Inflammatory macrophage treated with lipopolysaccharide for 4 hours (primary cell): ENCODE measurements around the gene TSC22D1.
"Not testable (repeated sequence)": the region's sequence is repeated elsewhere in the genome, so short reads cannot be mapped to it uniquely, and the experiment has no call there.

ENCODE experiments used
- DNase-seq: peaks from one replicate; pipeline ENCODE4 v3.0.0-alpha.2; 2020

Gene TSC22D1

DNA sequence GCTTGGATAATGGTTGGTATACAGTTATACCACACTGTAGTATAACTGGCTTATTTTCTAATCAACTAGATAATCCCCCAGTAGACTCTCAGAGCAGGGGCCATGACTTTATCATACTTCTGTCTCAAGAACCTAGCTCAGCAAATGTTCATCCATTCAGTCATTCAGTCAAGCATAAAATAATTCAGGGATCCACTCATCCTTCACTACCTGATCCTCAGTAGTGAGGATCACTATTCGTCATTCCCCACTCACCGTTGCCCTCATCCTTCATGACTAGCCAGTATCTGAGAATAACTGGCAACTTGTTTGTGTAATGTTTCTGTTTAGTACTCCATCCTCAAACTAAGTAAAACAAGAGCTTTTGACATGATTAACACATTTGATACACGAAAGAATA is 77.6 kb downstream of the TSC22D1 start:
- no peak for DNase-seq

DNA sequence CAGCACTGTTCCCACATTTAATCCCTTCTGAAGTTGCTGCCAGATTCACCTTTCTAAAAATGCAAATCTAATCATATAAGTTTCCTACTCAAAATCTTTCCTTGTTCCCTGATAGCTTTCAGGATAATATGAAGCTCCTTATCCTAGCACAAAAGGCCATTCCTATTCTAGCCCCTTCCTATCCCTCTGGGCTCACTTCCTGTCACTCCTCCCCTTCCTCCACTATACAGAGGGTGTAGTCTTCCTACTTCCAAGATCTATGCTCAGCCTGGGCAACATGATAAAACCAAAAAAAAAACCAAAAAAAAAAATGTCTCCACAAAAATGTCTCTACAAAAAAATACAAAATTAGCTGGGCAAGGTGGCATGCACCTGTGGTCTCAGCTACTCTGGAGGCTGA is 78.3 kb downstream of the TSC22D1 start:
- no peak for DNase-seq

DNA sequence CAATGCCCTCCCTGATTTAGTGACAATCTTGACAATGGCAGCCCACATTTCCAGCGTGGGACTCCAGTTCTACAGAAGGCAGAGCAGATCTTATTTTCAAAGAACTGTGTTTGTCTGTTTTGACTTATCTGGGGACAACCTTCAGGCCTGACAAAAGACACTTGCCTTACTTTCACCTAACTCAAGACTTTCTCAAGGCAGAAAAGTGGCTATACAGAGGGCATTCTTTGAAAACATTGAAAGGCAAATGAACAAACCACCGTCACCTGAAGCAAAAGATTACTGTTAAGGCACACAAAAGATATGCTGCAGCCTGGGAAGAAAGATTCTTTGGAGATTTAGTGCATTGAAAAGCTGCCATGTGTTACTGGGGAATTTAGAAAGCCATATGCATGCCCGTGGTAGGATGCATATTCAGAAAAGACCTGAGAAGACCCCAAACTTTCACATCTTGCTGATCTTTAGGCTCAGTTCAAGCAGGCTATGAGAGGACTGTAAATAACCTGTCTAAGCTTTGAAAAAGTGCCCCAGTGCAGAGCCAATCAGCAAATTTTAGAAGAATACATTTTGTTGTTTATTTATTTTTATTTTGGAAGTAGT is 82.8 kb downstream of the TSC22D1 start:
- no peak for DNase-seq

DNA sequence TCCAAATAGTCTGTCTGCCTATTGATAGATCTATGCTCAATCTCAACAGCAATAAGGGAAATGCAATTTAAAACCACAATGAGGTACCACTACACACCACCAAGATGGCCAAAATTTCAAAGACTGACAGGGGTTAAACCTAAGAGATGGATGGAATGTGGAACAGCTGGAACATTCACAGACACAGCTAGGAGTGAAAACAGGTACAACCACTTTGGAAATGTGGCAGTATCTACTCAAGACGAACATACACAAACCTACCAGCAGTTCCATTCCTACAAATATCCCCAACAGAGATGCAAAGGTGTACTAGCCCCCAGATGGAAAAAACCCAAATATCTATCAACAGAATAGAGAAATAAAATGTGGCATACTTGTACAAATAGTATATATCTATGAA is 86.4 kb downstream of the TSC22D1 start:
- DNase-seq: no peak

DNA sequence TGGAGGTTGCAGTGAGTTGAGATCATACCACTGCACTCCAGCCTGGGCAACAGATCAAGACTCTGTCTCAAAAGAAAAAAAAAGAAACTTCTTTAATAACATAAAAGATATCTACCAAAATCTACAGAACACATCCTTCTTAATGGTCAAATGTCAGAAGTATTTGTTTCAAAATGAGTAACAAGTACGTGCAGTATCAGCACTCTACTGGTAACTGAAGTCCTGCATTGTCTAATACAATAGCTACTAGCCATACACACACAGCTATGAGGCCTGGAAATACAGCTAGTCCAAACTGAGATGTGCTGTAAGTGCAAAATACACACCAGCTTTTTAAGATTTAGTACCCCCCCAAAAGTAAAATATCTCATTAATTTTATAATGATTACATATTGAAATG is 88.1 kb downstream of the TSC22D1 start:
- no peak for DNase-seq

DNA sequence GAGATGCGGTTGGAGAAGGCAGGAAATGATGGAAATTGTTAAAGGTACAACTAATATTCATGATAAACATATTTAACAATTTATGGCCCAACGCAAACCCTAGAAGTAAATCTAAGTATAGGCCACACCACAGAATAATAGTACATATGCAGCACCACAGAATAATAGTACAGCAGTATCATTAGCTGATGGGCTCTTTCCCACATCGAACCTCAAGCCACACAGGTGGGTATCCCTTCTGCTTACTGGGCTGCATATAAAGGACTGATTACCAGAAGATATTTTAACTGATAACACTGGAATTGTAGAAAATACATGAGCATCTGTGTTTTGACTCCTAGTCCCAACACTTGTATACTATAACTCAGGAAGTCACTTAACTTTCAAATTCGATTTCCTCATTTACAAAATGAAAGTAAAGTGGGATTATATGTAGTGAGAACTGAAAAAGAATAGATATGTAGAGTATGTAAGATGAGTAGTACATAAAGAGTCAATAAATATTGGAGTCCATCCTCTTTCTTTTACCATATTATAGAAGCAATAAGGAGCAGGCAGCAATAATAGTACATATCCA is 91.5 kb downstream of the TSC22D1 start:
- DNase-seq: peak; percentile 75

DNA sequence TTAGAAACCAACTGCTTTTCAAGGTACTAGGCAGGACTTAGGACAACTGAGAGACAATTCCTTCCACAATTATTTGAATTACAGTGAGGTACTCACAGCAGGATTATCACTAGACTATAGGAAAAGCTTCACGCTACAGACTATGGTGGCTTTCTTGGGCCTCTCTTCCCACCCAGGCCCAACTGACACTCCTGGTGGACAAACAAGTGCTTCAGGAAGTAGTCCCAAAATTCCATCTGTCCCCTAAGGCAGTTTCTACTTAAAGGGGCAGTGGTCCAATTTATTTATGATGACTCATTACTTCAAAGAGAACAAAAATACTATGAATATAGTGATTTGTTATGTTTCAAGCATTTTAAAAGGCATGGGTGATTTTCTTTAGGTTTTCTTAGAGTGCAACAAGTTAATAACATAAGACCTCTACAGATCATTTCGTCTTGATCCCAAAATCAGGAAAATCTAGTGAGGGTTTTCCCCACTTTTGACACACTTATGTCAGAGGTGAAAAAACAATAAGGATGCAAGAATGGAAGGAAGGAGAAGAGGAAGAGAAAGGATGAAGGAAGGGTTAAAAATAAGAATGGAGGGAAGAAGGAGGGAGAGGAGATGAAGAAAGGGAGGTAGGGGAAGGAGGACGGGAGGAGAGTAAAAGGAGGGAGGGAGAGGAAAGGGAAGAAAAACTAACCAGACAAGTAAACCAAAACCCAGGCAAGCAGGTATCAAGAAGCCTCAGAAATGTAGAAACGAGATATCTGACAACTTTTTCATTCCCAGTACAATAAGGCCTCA is 101.8 kb downstream of the TSC22D1 start:
- DNase-seq: no peak

DNA sequence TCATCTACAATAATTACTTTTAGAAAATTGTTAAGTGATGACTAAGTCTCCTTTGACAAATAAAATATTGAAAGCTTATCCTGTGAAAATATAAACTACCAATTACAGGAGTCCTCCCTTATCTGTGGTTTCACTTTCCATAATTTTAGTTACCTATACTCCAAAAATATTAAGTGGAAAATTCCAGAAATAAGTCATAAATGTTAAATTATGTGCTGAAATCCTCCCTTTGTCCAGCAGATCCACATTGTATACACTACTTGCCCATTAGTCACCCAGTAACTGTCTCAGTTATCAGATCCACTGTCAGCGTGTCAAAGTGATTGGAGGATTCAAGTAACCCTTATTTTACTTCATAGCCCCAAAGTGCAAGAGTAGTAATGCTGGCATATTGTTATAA is 104.4 kb downstream of the TSC22D1 start:
- DNase-seq: no peak

DNA sequence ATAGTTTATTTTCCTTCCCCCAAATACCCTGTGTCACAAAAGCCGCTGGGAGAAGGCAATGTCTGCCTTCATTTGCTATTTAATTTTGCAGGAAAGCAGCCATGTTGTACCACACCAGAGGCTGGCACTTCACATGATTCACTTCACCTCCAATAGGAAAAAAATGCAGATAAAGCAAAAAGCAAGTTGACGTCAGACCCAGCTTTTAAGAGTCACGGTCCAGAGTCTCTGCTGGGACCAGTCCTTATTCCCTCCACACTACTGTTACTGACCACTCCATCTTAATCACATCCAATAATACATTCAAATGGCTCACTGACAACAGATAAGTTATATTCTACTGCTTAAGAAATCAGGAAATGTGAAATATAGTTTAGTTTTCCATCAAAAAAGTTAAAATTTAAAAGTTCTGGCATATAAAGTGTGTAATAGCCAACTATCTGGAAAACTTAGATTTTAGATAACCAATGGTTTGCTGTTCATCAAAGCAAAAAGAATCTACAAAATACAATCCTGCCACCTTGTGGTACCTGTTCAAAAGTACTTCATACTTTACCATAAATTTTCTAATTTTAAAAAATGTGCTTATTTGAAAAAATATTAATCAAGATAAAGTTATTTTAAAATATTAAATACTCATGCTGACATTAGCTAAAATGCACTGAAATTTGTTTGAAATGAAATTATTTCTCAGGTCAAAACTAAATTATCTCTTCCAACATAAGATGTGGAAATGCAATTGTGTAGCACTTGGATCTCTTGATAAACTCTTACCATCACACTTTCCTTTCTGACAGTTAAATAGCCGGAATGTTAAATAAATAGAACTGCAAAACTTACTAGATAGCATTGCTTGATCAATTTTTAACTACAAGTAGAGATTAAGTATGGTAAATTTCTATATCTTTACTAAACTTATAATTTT is 105.2 kb downstream of the TSC22D1 start:
- peak; percentile 42 for DNase-seq

DNA sequence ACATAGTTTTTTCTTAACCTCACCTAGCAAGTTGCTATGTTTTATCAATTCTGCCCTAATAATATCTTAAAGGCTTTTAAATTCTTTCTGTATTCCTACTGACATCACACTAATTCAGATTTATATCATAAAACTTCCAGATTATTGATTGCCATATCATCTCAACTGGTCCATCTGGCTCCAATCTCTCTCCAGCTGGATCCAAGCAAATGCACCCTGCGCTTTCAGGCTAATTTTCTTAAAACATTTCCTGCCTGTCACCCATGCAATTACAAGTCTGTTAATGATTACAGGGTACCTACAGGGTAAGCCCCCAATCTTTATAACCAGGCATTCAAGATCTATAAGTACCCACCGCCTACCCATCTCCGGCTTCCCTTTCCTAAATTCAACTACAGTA is 107.3 kb downstream of the TSC22D1 start:
- DNase-seq: no peak

DNA sequence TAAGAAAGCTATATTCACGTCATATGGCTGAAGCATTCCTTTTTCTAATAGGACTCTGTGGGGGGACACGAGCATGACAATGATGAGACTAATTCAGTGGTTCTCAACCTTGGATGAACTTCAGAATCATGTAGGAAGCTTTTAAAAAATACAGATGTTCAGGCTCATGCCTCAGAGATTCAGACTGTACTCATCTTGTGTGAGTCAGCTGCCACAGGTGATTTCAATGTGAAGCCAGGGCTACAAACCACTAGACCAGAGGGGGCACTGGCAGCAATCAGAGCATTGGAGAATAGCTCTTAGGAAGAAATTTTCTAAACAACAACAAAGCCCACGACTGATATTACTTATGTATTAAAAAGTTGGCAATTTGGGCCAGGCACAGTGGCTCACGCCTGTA is 110.8 kb downstream of the TSC22D1 start:
- no peak for DNase-seq

DNA sequence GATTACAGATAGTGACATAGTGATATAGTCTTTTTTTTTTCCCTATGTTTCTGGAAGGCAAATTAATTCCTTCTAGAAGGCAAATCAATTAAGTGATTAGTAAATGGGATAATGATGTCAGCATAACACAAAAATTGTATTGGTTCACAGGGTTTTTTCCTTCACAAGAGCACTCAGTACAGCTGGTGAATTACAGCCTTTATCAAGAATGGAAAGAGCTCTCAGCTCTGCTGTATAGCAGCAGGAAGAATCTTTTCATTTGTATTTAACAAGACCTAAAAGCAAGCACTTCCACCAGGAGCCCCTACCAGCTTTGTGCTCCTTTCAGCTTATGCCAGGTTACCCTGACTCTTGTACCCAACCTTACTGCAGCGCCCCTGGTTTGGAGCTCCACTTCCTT is 111.7 kb downstream of the TSC22D1 start:
- DNase-seq: no peak

DNA sequence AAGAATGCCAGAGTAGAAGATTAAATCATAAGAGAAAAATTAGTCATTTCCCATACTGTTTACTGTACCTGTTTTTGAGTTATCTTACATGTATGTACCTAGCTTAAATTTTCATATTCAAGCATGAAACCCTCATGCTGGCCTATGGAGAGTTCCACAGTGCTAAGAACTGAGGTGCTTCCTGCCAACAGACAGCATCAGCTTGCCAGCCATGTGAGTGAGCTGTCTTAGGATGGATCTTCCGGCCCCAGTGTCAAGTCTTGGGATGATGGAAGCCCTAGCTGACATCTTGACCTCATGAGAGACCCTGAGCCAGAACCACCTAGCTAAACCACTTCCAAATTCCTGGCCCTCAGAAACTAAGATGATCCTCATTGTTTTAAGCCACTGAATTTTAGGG is 112.4 kb downstream of the TSC22D1 start:
- no peak for DNase-seq

DNA sequence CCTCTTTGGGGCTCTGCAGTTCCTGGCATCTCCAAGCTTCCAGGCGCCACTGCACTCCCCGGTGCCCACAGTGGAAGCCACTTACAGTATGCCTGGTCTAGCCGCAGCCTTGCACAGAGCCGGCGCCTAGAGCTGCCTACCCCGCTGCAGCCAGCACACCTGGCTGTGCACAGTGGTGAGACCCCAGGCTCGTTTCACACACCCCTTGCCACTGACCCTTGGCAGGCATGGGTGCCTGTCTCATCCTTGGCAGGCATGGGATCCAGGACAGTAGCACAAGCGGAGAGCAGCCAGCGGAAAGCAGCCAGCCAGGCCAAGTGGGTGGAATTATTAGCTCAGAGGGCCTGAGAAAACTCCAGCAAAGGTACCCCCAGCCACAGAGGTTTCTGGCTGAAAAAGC is 116.5 kb downstream of the TSC22D1 start:
- no peak for DNase-seq

DNA sequence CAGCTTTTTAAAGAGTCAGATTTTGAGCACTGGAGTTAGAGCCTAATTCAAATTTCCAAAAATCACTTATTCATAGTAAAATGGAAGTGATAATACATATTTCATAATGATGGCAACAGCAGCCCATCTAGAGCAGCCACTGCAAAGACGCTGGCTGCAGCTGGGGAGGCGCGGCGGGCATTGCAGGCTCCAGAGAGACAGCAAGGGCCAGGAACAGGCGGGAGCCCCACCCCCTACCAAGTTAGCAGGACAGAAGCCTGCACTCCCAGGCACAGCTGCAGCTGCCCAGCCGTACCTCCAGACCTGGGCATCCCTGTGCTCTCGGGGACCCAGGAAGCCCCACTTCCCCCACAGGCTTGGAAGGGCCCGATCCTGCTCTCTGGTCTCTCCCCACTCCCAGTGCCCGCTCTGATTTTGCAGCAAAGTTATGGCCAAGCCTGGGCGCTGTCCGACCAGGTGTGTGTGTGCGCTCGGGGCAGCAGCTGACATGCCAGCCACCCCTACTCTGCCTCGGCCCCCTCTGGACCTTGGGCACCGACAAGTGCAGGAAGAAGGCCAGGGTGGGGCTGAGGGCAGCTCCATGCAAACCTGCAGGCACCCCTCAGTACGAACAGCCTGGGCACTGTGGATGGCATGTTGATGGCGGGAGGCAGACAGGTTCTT is 117.7 kb downstream of the TSC22D1 start:
- no peak for DNase-seq

DNA sequence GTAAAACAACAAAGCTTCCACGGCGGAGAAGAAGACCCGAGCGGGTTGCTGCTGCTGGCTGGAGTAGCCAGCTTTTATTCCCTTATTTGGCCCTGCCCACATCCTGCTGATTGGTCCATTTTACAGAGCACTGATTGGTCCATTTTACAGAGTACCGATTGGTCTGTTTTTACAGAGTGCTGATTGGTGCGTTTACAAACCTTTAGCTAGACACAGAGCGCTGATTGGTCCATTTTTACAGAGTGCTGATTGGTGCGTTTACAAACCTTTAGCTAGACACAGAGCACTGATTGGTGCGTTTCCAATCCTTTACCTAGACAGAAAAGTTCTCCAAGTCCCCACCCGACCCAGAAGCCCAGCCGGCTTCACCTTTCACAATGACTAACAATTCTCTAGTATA is 119.9 kb downstream of the TSC22D1 start:
- not testable (repeated sequence) for DNase-seq

DNA sequence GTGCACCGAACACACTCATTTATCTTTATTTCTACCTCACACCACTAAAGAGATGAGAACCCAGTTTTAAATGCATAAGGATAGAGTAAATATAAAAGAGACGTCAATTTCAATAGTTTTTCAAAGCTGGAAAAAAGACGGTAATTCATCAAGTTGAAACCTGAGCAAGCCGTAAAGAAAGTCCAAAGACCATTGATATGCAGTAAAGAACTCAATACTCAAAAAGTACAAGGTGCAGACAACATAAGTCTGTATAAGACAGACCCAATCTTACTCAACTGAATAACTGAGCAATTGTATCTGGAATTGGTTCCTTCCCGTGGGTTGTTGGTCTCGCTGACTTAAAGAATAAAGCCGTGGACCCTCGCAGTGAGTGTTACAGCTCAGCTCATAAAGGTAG is 120.4 kb downstream of the TSC22D1 start:
- no peak for DNase-seq

DNA sequence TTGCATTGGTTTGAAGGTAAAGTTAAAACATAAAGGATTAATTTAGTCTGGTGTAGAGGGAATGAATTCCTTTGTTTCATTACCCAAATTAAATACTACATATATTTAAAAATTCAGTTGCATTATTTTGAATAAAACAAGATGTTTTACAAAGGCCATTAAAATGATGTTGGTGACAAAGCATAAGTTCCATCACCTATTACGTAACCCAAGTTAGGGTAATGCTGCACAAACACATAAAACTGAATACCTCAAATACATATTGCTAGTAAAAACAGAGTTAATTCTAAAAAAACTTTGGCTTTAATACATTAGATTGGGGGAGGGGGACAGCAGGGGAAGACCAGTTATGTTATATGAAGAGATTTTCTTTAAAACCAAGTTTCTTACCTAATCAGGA is 122.2 kb downstream of the TSC22D1 start:
- DNase-seq: no peak

DNA sequence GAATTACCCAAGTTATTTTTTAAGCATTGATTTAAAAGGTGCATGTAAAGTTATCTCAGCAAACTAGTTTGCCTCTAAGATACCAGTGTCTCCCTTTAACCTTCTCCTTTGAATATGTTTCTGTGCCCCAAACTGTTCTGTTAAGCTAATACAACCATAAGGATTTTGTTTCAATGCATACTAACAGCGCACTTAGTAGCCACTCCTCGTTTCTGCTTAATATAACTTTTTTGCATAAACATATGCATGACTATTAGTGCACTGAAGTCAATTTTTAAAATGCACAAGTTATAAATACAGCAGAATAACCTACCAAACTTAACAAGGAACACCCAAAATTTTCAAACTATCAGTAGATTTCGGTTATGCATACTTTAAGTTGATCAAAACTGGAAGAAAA is 123.1 kb downstream of the TSC22D1 start:
- no peak for DNase-seq

DNA sequence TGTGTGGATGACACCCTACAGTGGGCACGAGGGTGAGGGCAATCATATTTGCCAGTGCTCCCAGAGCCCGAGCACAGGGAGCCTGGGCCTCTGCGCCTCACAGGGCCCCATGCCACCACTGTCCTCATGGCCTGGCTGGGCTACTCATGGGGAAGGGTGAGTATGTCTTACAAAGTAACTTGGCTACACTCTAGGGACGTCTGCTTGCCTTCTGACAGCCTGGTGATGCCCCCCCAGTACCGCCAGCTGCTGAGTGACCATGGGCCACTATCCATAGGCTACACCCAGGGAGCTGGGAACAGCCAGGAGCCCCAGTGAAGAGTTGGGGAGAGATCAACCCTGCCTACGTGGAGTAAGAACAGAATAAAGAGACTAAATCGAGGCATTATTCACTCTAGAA is 123.7 kb downstream of the TSC22D1 start:
- DNase-seq: no peak

DNA sequence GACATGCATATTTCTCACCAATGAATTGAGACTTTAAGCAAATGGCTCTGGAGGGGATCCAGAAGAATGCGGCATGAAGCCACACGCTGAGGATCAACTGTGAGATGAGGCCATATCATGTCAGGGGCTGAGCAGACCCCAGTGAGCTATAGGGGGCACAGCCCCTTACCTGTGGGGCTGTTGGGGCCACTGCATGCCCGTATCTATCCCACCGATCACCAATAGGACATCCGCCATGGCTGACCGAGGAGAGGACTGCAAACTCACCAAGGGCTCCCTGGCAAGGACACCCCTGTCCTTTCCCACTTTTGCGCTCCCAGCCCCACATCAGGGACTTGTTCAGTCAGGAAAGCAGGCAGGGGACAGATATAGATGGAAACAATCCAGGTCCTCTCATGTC is 124.5 kb downstream of the TSC22D1 start:
- DNase-seq: no peak

DNA sequence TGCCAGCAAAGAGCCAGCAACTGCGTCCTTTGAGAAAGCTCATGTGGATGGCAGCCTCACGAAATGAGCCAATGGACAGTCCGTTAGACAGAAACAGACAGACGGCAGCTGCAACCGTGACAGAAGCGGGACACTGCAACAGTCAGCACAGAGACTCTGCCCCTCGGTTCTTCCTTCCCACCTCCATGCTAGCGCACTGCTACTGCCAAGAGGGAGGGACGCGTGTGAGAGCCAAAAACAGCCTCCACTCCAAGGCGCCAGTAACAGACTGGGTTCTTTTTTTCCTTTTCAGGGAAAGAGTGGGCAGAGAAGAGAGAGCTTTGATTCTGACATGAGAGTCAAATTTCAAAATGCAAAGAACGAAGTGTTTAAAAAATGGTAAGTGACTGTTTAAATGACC is 125.0 kb downstream of the TSC22D1 start:
- DNase-seq: no peak
